Measurements from ENCODE around the gene REPS2. TPM values are rescaled to one million over a fixed set of nuclear protein-coding genes. Genes with fewer than 3 reads are reported as not detected.

REPS2 gene
- total RNA-seq, 1 experiment from 2014 or later: 3.7 TPM

DNA sequence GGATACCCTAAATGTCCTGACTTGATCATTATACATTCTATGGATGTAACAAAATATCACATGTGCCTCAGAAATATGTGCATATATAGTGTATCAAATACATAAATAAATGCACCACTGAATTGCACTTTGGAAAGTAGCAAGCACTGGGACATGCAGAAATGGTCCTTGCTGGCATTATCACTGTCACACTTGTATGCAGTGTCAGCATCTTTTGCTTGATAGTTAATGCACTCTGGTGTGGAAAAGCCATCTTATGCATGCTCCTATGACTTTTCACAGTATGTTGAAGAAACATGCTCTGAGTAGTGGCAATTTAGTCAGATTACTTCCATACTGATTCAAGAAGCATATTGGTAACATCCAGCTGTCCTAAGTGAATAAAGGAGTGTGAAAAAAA lies 27.5 kb upstream of the REPS2 start:
- Histone ChIP-seq H3K9ac (ENCODE audit: extremely low read depth, insufficient read length, low read length) (no peak overlapping the region), H3K18ac (ENCODE audit: insufficient read length, low read depth, low read length) (no peak overlapping the region), H4K20me1 (ENCODE audit: control insufficient read depth, insufficient read depth, insufficient read length) (no peaks in the 10 kb centered on the region), H3K56ac (ENCODE audit: insufficient read length, low read depth, low read length) (no peak overlapping the region), H4K8ac (replicated peaks; ENCODE audit: insufficient read length, low read depth, low read length) (no peak overlapping the region), H2BK20ac (ENCODE audit: low read depth, low read length, poor library complexity, severe bottlenecking) (no peak overlapping the region), H2BK120ac (ENCODE audit: low read depth, low read length, poor library complexity, severe bottlenecking) (no peak overlapping the region), H3K9me3 (ENCODE audit: control insufficient read depth, low read depth, low read length) (no peaks in the 10 kb centered on the region), H3K4me2 (ENCODE audit: insufficient read depth, insufficient read length, low read length) (no peak overlapping the region), H3K79me2 (ENCODE audit: insufficient read depth, low read length) (no peaks in the 10 kb centered on the region), H2AK5ac (ENCODE audit: insufficient read length, low read length) (no peak overlapping the region), H2BK5ac (ENCODE audit: insufficient read length, low read length) (no peak overlapping the region), H3K23ac (ENCODE audit: insufficient read length, low read depth, low read length) (no peak overlapping the region), H3K79me1 (ENCODE audit: insufficient read depth, low read depth, low read length, poor library complexity, severe bottlenecking) (no peaks in the 10 kb centered on the region), H2AFZ (ENCODE audit: low read length) (no peak overlapping the region), H3K4ac (ENCODE audit: low read depth, low read length) (no peak overlapping the region), H2BK15ac (ENCODE audit: low read depth, low read length) (no peak overlapping the region), H4K5ac (ENCODE audit: insufficient read length, low read depth, low read length) (no peak overlapping the region), H3K4me1 (ENCODE audit: insufficient read depth, low read length) (peaks cover 1% of the 10 kb centered on the region; the same call in 1 of the 2 replicates), H3K27me3 (ENCODE audit: insufficient read depth, low read length) (no peaks in the 10 kb centered on the region), H3T11ph (ENCODE audit: low read length) (no peak overlapping the region), H3K14ac (ENCODE audit: insufficient read depth, low read length) (no peak overlapping the region), H2BK12ac (ENCODE audit: insufficient read length, low read depth, low read length) (no peak overlapping the region), H3K23me2 (ENCODE audit: insufficient read length, low read depth, low read length, poor library complexity, severe bottlenecking) (no peaks in the 10 kb centered on the region), H4K91ac (ENCODE audit: insufficient read length, low read depth, low read length) (no peak overlapping the region), H3K27ac (ENCODE audit: insufficient read length, low read depth, low read length) (no peak overlapping the region)
- no peak overlapping the region for H3K4me3 Mint-ChIP-seq
- H3K4me1 Mint-ChIP-seq: peaks cover 9 to 13% of the 10 kb centered on the region in 2 experiments
- H3K27me3 Mint-ChIP-seq (ENCODE audit: low read depth): no peaks in the 10 kb centered on the region
- no peak for DNase-seq
- no peaks in the 10 kb centered on the region for H3K36me3 Mint-ChIP-seq (ENCODE audit: insufficient read depth in 1 of 3, low read depth in 3 of 3)
- no peak overlapping the region for H3K27ac Mint-ChIP-seq
- H3K9me3 Mint-ChIP-seq: no peaks in the 10 kb centered on the region; a peak in 1 of 5 replicates
- TF ChIP-seq, protein P1, sequence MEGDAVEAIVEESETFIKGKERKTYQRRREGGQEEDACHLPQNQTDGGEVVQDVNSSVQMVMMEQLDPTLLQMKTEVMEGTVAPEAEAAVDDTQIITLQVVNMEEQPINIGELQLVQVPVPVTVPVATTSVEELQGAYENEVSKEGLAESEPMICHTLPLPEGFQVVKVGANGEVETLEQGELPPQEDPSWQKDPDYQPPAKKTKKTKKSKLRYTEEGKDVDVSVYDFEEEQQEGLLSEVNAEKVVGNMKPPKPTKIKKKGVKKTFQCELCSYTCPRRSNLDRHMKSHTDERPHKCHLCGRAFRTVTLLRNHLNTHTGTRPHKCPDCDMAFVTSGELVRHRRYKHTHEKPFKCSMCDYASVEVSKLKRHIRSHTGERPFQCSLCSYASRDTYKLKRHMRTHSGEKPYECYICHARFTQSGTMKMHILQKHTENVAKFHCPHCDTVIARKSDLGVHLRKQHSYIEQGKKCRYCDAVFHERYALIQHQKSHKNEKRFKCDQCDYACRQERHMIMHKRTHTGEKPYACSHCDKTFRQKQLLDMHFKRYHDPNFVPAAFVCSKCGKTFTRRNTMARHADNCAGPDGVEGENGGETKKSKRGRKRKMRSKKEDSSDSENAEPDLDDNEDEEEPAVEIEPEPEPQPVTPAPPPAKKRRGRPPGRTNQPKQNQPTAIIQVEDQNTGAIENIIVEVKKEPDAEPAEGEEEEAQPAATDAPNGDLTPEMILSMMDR (conservative IDR thresholded peaks at IDR 0.05): no peak
